Stimulated activated CD8-positive, alpha-beta memory T cell treated with anti-CD3 and anti-CD28 coated beads, Interleukin-7, amount 100 ng/mL, for 24 hours (primary cell): Measurements from ENCODE around the gene EHD4.

Experiments
- DNase-seq: peaks from one replicate; pipeline ENCODE4 v3.0.0-alpha.2; 2020; ENCODE audit warnings: low read depth

The EHD4 gene

DNA sequence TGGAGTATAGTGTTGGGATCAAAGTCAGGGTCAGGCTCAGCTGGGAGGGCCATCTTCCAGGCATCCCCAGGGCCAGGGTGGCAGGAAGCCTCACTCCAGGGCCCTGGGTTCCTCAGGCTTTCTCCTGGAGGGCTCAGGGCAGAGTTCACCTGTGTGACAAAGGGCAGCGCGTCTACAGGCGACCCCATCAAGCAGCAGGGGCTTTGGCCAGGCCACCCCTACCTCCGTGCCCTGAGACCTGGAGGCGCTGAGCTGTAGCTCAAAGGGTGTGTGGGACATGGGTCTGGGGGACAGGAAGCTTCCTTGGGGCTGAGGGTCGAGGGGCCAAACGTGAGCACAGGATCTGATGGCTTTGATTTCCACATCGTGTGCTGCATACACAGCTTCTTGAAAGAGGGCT is 91.3 kb downstream of the EHD4 start:
- no peak for DNase-seq

DNA sequence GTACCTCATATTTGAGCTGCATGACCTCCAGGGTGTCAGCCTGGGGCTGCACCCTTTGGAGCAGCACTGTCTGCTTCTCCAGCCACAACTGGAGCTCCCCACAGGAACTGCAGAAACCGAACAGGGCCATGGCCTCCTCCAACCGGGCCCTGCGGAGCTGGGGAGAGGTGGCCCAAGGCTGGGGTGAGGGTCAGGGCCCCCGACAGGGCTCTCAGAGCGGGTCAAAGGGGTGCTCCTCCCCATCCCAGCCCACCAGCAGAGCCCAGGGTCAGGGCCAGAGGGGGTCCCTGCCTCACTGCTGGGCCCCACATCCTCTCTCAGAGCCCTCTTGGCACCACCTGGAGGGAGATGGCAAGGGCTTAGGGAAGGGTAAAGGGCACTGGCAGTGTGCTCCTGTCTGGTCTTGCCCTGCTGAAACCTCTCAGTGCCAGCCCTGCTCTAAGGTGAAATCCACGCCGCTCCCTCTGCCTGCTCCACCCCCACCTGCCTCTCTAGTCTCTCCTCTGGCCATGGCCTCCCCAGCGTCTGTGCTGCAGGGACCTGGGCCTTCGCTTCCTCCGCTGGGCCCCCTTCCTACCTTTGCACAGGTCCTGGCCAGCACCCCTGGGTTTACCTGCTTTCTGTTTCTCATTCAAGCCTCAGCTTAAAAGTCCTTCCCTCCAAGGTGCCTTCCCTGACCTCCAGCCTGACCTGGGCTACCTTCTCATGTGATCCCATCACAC is 92.0 kb downstream of the EHD4 start:
- no peak for DNase-seq

DNA sequence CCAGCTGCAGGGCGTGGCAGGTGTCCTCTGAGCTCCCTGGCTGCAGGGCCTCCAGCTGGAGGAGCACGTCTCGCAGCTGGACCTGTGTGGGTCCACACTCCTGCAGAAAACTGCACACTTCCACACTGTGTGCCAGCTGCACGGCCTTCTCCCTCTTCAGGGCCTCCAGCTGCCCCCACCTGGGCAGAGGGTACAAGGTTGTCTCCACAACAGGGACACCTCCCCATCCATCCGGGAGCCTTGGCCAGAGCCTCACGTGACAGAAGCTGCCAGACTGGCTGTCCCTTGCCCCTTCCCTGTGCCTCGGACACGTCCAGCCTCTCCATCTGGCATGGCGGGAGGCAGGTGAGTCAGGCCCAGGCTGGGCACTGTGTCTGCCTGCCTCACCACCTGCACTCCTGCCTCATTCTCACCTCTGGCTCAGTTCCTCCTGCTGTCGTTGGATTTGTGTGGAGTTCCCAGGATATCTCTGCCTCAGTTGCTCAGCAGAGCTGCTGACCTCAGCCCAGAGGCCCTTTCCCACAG is 93.0 kb downstream of the EHD4 start:
- DNase-seq = no peak

DNA sequence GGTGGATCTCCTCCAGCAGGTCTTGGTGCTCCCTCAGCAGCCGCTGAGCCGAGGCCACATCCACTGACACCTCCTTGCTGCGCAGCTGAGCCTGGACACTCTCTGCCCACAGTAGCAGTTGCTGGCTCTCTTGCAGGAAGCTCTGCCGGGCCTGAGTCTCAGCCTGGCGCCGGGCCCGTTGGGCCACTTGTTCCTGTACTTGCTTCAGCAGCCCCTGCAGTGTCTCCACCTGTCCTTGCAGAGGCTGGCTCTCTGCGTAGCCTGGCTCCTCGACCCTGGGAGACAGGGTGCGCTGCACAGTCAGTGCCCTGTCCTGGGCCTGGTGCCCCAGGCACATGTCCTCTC is 94.0 kb downstream of the EHD4 start:
- DNase-seq = no peak

DNA sequence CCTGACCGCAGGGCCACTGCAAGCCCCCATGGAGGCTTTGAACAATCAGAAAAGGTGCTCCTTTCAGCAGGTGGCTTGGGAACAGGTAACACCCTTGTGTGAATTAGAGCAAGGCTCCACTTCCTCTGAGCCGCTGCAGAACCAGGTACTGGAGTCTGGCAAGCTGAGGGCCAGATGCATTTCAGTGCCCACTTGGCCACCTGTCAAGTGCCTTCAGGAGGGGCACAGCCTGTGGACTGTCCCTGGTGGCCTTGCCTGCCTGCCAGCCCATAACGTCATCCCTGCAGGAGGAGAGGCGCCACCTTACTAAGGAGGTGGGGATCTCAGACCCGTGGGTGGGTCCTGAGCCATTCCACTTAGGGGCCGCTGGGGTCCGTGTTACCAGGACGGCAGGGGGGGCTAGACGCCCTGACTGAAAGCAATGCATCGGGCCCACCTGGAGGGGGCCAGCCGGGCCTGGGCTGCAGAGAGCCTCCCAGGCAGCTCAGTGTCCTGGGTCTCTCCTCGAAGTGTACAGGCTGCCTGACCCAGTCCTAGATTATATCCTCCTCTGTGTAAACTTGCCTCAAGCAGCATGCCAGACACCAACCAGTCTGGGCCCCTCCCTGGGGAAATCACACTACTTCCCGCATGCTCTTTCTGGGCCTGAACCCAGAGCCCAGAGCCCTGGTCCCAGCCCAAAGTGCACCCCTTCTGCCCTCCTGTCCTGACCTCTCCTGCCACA is 94.6 kb downstream of the EHD4 start:
- no peak for DNase-seq

DNA sequence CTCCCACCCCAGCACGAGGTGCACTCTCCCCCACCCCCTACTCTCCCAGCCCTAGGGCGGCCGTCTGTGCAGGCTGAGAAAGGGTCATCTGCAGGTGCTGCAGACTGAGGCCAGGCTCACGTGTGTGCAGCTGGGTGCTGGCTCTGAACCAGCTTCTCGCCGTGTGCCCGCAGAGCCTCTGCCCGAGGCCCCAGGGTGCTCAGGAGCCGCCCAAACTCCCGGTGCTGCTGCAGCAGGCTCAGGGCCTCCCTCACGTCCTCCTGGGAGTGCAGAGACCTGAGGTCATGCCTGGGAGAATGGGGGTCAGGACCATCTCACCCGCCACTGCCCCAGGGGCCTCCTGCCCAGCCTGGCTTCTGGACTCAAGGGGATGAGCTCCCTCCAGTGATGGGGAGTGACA is 95.7 kb downstream of the EHD4 start:
- DNase-seq = no peak

DNA sequence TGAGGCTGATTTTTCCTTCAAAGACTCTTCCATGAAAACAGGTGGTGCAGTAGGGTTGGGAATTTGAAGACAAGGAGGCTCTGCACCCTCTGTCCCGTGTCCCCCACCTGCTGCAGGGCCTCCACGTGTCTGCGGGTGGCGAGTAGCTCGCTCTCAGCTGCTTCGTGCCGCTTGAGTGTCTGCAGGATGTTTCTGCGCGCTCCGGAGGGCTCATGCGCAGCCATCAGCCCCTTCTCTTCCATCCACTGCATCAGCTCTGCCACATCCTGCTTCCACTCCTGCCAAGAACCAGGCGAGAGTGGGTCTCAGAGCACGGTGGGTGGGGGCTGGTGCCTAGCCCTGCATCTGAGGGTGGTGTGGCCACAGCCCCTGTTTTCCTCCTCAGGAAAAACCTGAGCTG is 96.3 kb downstream of the EHD4 start:
- no peak for DNase-seq

DNA sequence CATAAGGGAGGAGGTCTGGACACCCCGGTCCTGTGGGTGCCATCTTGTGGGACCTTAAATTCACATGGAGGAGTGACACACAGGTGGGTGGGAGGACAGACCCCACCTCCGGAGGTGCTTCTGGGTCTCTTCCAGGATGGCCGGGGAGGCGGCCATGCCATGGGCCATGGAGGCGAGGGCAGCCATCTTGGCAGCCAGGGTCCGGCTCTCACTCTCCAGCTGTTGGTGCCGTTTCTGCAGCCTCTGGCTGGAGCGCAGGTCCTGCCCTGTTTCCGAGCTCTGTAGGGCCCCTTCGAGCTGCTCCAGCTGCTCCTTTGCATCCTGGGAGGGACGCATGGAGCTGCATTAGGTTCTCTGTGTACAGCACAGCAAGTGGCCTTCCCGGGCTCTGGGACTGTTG is 97.6 kb downstream of the EHD4 start:
- DNase-seq = no peak

DNA sequence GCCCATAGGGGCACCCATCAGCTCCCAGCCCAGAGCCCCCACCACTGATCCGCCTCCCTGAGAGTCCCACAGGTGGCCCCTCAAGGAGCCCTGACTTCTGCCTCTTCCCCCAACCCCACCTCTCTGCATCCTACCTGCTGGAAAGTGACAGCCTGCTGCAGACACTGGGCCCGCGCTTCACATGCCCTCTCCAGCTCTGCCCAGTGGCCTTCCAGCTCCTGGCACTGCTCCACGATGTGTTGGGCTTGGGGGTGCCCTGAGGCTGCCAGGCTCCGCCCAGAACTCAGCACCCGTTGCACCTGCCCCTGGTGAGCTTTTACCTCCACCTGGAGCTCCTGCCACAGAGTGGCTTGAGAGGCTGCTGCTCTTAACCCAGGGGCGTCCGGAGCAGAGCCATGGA is 98.6 kb downstream of the EHD4 start:
- no peak for DNase-seq

DNA sequence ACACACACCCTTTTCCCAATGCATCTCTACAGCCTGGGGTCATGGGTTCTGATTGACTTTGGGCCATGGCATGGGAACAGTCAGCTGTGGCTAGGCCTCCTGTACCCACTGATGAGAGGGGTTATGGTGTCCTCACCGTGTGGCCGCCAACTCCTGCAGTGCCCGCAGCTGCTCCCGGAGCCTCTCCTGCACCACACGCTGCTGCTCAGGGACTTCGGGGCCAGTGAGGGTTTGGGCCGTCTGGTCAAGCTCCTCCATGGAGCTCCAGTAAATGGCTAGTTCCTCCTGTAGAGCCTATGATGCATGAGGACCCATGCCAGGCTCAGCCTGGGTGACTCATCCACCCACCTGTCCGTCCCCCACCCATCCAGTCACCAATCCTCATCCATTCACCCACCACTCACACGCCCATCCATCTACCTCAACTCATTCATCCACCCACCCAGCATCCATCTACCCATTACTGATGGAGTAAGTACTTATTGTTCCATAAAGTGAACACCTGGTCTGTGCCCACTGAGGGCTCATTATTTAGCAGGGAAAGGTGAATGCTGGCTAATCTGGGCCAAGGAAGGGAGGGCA is 100.1 kb downstream of the EHD4 start:
- no peak for DNase-seq

DNA sequence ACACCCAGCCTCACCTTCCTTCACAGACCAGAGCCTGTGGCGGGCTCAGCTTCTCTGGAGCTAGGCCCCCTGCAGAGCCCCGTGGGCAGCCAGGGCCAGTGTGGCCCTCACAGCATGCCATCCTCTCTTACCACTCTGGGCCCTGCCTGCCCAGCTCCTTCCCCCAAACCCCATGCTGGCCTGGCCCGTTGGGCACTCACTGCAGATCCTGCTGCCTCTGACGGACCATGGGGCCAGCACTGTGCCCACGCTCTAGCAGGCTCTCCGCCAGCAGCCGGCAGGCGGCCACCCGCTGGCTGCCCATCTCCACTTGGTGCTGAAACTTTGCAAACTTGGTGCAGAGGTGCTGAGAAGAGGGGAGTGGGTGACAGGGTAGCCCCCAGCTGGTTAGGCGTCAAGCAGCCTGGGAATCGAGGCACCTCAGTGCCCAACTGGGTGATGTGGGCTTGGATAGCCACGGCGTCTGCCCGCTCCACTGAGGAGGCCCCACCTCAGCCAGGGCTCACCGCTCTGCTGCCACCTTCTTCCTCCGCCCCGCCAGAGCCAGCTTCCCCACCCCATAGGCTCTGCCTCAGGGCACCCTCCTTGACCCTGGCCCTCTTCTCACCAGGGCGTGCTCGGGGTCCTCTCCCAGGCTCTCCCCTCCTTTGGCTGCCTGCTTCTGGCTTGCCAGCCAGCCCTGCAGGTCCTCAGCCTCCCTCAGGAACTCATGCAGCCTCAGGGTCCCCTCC is 101.0 kb downstream of the EHD4 start:
- DNase-seq = no peak

DNA sequence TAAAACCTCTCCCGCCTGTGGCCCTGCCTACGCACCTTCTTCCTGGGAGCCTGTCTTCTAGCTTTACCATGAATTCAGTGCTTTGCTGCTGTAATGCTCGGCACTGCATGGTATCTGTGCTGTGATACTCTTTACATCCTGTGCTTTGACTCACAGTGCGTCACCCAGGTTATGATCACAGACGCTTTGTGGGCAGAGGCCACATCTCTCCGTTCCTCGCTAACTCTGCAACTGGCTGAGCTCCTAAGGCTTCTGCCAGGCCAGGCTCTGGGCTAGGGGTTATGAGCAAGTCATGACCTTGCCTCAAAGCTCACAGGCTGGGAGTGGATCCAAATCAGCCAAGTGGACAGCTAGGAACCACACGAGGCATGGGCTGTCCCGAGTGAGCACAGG is 101.7 kb downstream of the EHD4 start:
- DNase-seq = no peak

DNA sequence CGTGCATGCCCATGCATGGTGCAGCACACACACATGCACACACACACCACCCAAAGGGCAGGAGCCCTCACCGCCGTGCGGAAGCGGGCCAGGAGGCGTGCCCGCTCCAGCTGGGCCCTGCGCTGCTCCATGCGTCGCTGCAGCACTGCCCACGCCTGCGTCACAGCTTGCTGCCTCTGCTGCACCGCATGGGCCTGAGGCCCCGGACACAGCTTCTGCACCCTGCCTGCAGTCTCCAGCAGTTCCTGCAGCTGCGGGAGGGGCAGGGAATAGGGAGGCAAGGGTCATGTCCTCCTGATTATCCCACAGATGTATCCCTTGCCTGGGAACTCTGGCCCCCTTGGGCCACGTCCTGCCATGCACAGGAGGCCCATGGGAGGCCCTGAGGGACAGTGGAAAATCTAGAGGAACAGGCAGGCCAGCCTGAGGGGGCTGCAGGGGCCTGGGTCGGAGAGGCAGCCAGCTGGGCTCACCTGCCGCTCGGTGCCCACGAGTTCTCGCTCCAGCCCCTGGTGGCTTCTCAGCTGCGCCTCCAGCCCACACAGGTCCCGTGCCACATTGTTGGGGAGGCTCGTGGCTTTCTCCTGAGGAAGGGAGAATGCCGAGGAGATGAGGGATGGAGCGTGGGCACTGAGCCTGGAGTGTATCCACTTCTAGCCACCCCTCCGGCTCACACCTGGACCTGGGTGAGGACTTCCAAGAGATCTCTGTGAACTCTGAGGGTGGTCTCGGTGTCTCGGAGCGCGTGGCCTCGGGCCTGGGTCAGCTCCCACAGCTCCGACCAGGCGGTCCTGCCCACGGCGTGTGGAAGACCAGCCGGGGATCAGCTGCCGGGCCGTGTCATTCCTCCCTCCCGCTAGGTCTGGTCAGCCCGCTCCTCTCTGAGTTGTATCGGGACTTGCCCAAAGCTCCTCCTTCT is 102.3 kb downstream of the EHD4 start:
- DNase-seq = no peak

DNA sequence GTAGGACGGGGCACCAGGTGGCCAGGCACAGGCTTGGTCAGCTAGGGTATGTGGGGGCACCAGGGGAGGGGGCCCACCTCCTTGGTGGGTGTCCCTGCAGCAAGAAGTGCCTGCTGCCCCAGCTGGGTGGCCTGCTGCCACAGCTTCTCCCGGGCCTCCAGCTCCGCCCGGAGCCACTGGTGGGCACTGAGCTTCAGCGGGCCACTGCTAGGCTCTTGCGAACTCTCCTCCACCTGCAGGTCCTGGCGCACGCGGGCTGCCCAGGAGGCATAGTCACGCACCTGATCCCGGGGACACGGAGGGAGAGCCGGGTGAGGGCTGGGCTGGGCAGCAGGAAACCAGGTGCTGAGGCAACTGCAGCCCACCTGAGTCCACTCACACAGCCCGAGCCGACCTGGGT is 104.0 kb downstream of the EHD4 start:
- no peak for DNase-seq

DNA sequence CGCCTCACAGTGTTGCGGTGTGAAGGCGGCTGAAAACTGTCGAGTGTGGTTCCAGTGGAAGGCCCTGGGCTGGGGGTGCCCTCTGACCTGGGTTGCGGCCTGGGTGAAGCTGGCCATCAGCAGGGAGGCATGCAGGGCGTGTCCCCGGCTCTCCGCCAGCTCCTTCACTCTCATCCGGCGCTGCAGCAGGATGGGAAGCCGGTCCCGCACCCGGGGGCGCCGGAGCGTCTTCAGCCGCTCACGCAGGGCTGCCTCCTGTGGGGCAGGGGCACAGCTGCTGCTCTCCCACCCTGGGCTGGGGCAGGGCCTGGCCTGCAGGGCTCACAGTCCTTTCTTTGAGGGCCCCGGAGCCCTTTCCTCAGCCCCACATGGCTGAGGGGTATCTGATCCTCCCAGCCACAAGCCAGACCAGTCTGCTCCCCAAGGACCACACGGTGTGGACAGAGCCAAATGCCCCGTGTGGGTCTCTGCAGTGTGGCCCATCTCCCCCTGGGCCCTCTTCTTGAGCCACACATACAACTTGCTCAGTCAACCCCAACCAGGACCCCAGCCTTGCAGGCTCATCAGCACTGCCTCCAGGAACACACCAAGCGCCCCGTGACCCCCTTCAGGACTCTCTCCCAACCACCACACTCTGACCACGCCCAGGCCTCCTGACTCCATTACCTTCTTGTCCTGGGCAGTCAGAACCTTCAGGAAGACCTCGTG is 105.3 kb downstream of the EHD4 start:
- no peak for DNase-seq

DNA sequence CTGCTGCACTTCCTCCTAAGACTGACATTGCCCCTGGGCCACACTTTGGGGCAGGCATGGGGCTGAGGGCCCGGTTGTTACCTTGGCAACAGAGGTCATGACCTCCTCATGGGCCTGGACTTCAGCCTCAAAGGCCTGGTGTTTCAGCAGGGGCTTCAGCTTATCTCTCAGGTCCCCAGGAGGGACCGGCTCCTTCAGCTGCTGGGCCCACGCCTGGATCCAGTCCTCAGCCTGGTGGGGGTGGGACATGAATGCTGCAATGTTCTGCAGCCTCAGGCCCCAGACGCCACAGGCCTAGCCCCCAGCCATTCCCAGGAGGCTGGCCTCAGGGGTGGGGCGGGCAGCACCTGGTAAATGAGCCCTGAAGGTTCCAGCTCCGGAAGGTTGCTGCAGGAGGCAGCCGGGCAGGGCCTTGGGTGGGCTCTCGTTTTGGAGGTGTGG is 106.1 kb downstream of the EHD4 start:
- no peak for DNase-seq

DNA sequence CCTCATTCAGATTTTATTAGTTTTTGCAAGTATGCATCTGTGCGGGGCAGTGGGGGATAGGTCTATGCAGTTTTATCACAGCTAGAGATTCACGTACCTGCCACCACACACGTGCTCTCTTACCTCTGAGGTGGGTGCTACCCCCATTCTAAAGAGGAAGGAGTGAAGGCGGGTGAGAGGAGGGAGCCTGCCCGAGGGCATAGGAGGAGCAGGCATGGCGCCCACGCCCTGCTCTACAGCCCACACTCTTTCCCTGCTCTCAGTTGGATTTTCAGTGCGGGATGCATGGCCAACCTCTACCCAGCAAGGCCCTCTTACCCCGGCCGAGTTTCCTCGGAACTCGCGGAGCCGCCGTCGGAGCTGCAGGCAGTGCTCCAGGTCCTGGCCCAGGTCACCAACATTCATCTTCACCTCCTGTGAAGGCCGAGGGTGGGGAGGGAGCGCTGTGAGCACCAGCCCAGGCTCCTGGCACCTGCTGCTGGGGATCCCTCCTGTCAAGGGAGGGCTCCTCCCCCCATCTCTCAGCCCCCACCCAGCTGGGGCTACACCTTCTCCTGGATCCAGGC is 106.8 kb downstream of the EHD4 start:
- DNase-seq = no peak

DNA sequence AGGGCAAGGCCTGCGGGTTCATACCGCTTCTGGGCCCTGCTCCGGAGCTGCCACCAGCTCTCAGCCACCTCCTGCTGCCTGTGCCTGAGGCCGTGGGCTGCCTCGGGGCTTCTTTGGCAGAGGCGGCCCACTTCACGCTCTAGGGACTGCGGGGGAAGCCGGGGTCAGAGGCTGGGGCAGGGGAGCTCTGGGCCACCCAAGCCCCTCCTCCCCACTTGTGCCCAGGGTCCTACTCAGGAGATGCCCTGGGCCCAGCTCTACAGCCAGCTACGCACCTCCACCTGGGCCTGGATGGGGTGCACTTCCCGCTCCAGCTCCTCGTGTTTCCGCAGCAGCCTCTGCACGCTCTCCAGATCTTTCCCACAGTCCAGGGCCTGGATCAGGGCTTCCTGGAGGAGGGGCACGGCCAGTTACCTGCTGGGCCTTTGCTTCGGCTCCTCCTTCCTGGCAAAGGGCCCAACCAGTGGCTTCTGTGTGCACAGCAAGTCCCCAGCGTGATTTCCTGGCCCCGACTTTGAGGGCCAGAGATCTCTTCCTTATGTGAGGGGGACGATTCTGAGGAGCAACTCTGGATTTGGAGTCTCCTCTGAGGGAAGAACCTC is 109.7 kb downstream of the EHD4 start:
- no peak for DNase-seq

DNA sequence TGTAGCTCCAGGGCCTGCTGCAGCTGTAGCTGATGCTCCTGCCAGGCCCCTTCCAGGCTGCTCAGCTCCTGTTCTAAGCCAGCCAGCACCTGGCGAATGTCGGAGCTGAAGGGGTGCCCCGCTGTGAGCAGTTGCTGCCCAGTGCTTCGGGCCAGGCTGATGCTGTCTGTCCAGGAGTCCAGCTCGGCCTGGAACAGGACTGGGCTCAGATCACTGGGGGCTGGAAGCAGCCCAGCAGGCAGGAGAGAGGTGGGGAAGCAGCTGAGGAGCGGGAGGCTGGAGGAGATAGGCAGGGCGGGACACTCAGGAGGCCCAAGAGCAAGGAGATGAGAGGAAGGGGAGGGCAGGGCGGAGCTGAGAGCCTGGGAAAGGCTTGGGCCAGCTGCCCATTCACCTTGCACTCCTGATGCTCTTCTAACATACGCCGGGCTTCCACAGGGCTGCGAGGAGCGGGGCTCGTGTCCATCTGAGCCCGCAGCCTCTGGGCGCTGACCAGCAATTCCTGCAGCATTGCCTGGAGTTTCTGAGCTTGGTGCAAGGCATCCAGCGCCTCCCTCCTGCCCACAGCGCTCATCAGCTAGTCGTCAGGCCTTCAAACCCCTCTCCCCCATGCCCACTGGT is 110.5 kb downstream of the EHD4 start:
- no peak for DNase-seq
